Measurements from ENCODE around the gene CRIM1. TPM values are rescaled to one million over a fixed set of nuclear protein-coding genes. Genes with fewer than 3 reads are reported as not detected.

CRIM1 gene
- total and polyA plus RNA-seq, 2 experiments from 2014 or later: 10.5 to 36.4 TPM

- no peak for TF ChIP-seq REST (IDR thresholded peaks at IDR 0.05; ENCODE audit: unreplicated experiment)
- no peak for TF ChIP-seq EZH2phosphoT487 (IDR thresholded peaks at IDR 0.05; ENCODE audit: unreplicated experiment)
- ATAC-seq (no peak), DNase-seq (ENCODE audit: low spot score) (no peak)
- Mint-ChIP-seq H3K4me3 (no peak overlapping the region), H3K27me3 (ENCODE audit: insufficient read depth, low read depth, poor library complexity) (peaks cover 3% of the 10 kb centered on the region), H3K4me1 (peaks cover 67% of the 10 kb centered on the region), H3K9me3 (no peaks in the 10 kb centered on the region), H3K27ac (no peak overlapping the region), H3K36me3 (ENCODE audit: low read depth) (no peaks in the 10 kb centered on the region)
- peaks cover 98% of the 10 kb centered on the region for H3K79me2 ChIP-seq (replicated peaks; ENCODE audit: insufficient read depth)
- H3K27me3 ChIP-seq (ENCODE audit: insufficient read depth): no peaks in the 10 kb centered on the region
- peaks cover 6% of the 10 kb centered on the region; the same call in 1 of the 2 replicates for H4K20me1 ChIP-seq (replicated peaks; ENCODE audit: insufficient read depth)
- no peaks in the 10 kb centered on the region for H3K9me2 ChIP-seq (ENCODE audit: insufficient read depth)
- peaks cover 55% of the 10 kb centered on the region for H3K4me1 ChIP-seq (ENCODE audit: insufficient read depth)
- no peaks in the 10 kb centered on the region for H3K36me3 ChIP-seq (ENCODE audit: insufficient read depth)
- no peak overlapping the region for H3K4me2 ChIP-seq
- H3F3A ChIP-seq (replicated peaks; ENCODE audit: low read depth): no peaks in the 10 kb centered on the region
- H2AFZ ChIP-seq: no peak overlapping the region
- no peak overlapping the region for H3K4me3 ChIP-seq
- H3K27ac ChIP-seq (ENCODE audit: low read depth): no peak overlapping the region
Observed at GRCh38 chr2:36415381-36416022, 59.9 kb downstream of the CRIM1 start.

- peaks cover 67% of the 10 kb centered on the region for H3K4me1 Mint-ChIP-seq
- Histone ChIP-seq H3K4me1 (ENCODE audit: insufficient read depth) (peaks cover 59% of the 10 kb centered on the region), H2AFZ (no peak overlapping the region), H3K27ac (ENCODE audit: low read depth) (no peak overlapping the region), H3F3A (replicated peaks; ENCODE audit: low read depth) (no peaks in the 10 kb centered on the region), H3K79me2 (replicated peaks; ENCODE audit: insufficient read depth) (peaks cover 97% of the 10 kb centered on the region), H3K27me3 (ENCODE audit: insufficient read depth) (no peaks in the 10 kb centered on the region), H3K4me3 (no peak overlapping the region), H4K20me1 (replicated peaks; ENCODE audit: insufficient read depth) (peaks cover 4% of the 10 kb centered on the region; the same call in 1 of the 2 replicates), H3K9me2 (ENCODE audit: insufficient read depth) (no peaks in the 10 kb centered on the region), H3K4me2 (no peak overlapping the region), H3K36me3 (ENCODE audit: insufficient read depth) (no peaks in the 10 kb centered on the region)
- H3K36me3 Mint-ChIP-seq (ENCODE audit: low read depth): no peaks in the 10 kb centered on the region
- no peaks in the 10 kb centered on the region for H3K9me3 Mint-ChIP-seq
- peaks cover 3% of the 10 kb centered on the region for H3K27me3 Mint-ChIP-seq (ENCODE audit: insufficient read depth, low read depth, poor library complexity)
- H3K4me3 Mint-ChIP-seq: no peak overlapping the region
- DNase-seq (ENCODE audit: low spot score): no peak
- H3K27ac Mint-ChIP-seq: no peak overlapping the region
- ATAC-seq: no peak
- TF ChIP-seq CREB1 (CRISPR knock-in tag; IDR thresholded peaks at IDR 0.05; ENCODE audit: low read depth) (no peak), ZNF462 (CRISPR knock-in tag; IDR thresholded peaks at IDR 0.05) (no peak), ETS1 (IDR thresholded peaks at IDR 0.05) (no peak), ZNF331 (CRISPR knock-in tag; IDR thresholded peaks at IDR 0.05; ENCODE audit: low read depth) (no peak), ZNF114 (CRISPR knock-in tag; IDR thresholded peaks at IDR 0.05) (no peak), EZH2phosphoT487 (IDR thresholded peaks at IDR 0.05; ENCODE audit: unreplicated experiment) (no peak), STAT1 (IDR thresholded peaks at IDR 0.05; ENCODE audit: unreplicated experiment) (no peak), JUNB (IDR thresholded peaks at IDR 0.05; ENCODE audit: unreplicated experiment) (no peak)
Observed at GRCh38 chr2:36416370-36417165, 61.0 kb downstream of the CRIM1 start.
